Measurements from ENCODE around the gene JARID2.

The JARID2 gene

DNA sequence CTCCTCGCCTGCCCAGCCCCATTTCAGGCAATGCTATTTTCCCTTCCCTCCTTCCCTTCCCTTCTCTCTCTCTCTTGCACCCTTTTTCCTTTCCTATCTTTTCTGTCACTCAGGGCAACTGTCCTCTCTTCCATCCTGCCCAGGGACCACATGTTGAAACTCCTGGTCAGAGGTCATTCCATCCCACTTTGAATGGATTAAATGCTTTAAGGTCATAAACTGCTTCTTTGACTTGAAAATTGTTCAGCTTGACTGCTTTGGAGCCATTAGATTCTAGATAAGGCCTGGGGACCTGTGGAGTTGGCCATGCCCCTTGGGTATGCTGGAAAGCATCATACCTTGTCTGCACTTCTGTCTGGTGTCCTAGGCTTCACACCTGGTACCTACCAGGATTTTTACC lies 310.8 kb downstream of the JARID2 start:
- no peak overlapping the region for H3K27ac ChIP-seq (ENCODE audit: poor library complexity, severe bottlenecking)
- H3K27me3 ChIP-seq (ENCODE audit: insufficient read depth, poor library complexity, severe bottlenecking) = no peaks in the 10 kb centered on the region
- ATAC-seq (ENCODE audit: low read depth) (no peak), DNase-seq (ENCODE audit: low spot score) (no peak)
- TF ChIP-seq, protein P1, sequence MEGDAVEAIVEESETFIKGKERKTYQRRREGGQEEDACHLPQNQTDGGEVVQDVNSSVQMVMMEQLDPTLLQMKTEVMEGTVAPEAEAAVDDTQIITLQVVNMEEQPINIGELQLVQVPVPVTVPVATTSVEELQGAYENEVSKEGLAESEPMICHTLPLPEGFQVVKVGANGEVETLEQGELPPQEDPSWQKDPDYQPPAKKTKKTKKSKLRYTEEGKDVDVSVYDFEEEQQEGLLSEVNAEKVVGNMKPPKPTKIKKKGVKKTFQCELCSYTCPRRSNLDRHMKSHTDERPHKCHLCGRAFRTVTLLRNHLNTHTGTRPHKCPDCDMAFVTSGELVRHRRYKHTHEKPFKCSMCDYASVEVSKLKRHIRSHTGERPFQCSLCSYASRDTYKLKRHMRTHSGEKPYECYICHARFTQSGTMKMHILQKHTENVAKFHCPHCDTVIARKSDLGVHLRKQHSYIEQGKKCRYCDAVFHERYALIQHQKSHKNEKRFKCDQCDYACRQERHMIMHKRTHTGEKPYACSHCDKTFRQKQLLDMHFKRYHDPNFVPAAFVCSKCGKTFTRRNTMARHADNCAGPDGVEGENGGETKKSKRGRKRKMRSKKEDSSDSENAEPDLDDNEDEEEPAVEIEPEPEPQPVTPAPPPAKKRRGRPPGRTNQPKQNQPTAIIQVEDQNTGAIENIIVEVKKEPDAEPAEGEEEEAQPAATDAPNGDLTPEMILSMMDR (IDR thresholded peaks at IDR 0.05; ENCODE audit: poor library complexity, severe bottlenecking) = no peak
- H3K36me3 ChIP-seq (ENCODE audit: low read depth) = no peaks in the 10 kb centered on the region
- H3K9me3 ChIP-seq (ENCODE audit: severe bottlenecking) = peaks cover 2% of the 10 kb centered on the region
- H3K4me3 ChIP-seq (ENCODE audit: severe bottlenecking) = no peak overlapping the region
- no peaks in the 10 kb centered on the region for H3K4me1 ChIP-seq (ENCODE audit: insufficient read depth, poor library complexity, severe bottlenecking)

DNA sequence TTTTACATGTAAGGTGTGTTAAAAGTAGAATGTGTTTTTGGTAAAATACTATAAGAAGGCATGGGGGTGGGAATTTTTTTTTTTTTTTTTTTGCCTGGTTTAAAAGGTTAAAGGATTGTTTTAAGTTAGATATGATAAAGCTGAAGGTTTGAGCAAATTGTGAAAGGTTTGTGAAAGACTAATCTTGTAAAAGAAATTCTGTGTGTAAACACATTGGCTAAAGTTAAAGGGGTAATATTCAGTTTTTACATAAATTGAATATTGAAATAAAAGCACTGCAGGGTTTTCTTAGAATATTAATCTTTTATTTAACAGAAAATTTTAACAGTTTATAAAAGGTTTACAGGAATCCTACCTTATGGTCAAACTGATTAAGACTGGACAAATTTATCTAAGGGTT lies 311.3 kb downstream of the JARID2 start:
- no peak overlapping the region for H3K4me3 ChIP-seq (ENCODE audit: severe bottlenecking)
- ATAC-seq (ENCODE audit: low read depth) (no peak), DNase-seq (ENCODE audit: low spot score) (no peak)
- H3K27me3 ChIP-seq (ENCODE audit: insufficient read depth, poor library complexity, severe bottlenecking) = no peaks in the 10 kb centered on the region
- no peaks in the 10 kb centered on the region for H3K4me1 ChIP-seq (ENCODE audit: insufficient read depth, poor library complexity, severe bottlenecking)
- peaks cover 2% of the 10 kb centered on the region for H3K9me3 ChIP-seq (ENCODE audit: severe bottlenecking)
- TF ChIP-seq, protein P1 (IDR thresholded peaks at IDR 0.05; ENCODE audit: poor library complexity, severe bottlenecking) = no peak
- no peaks in the 10 kb centered on the region for H3K36me3 ChIP-seq (ENCODE audit: low read depth)
- H3K27ac ChIP-seq (ENCODE audit: poor library complexity, severe bottlenecking) = no peak overlapping the region

DNA sequence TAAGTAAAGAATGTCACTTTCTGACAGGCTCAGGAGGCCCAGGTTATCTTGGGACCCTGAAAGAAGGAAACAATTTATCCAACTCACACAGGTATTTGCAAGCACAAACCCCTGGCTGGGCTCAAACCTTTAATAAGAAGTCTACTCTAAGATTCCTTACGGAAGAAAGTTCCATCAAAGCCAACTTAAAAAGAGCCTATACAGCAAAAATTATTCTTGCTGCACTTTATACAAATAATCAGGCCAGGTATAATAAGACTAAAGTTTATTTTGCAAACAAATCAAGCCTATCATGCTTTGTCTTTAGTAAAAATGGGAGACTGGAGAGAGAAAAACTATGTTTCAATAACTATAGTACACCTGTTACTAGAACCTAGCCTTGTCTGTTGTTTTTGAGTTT lies 314.8 kb downstream of the JARID2 start:
- Histone ChIP-seq H3K27me3 (ENCODE audit: insufficient read depth, poor library complexity, severe bottlenecking) (no peaks in the 10 kb centered on the region), H3K4me1 (ENCODE audit: insufficient read depth, poor library complexity, severe bottlenecking) (no peaks in the 10 kb centered on the region), H3K4me3 (ENCODE audit: severe bottlenecking) (no peak overlapping the region), H3K36me3 (ENCODE audit: low read depth) (no peaks in the 10 kb centered on the region), H3K9me3 (ENCODE audit: severe bottlenecking) (no peaks in the 10 kb centered on the region), H3K27ac (ENCODE audit: poor library complexity, severe bottlenecking) (no peak overlapping the region)
- DNase-seq (ENCODE audit: low spot score) (no peak), ATAC-seq (ENCODE audit: low read depth) (no peak)
- TF ChIP-seq, protein P1 (IDR thresholded peaks at IDR 0.05; ENCODE audit: poor library complexity, severe bottlenecking) = no peak

DNA sequence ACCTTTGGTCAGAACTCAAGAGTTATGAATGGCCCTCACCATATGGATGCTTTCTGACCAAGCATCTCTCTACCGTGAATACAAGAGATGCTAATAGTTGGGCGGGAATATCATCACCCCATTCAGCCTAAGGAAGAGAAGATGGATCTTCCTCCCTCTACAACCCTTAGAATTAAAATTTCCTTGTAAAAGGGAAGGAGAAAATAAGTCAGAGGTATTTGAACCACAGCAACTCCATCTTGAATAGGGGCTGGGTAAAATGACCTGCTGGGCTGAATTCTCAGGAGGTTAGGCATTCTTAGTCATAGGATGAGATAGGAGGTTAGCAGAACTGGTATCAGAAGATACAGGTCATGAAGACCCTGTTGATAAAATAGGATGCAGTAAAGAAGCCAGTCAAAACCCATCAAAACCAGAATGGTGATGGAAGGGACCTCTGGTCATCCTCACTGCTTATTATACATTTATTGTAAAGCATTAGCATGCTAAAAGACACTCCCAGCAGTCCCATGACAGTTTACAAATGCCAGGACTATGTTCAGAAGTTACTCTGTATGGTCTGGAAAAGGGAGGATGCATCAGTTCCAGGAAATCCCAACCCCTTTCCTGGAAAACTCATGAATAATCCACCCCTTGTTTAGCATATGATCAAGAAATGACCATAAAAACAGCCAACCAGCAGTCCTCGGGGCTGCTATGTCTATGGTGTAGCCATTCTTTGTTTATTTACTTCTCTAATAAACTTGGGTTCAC lies 315.8 kb downstream of the JARID2 start:
- Histone ChIP-seq H3K4me1 (ENCODE audit: insufficient read depth, poor library complexity, severe bottlenecking) (no peaks in the 10 kb centered on the region), H3K36me3 (ENCODE audit: low read depth) (no peaks in the 10 kb centered on the region), H3K27ac (ENCODE audit: poor library complexity, severe bottlenecking) (no peak overlapping the region), H3K9me3 (ENCODE audit: severe bottlenecking) (no peaks in the 10 kb centered on the region), H3K27me3 (ENCODE audit: insufficient read depth, poor library complexity, severe bottlenecking) (no peaks in the 10 kb centered on the region), H3K4me3 (ENCODE audit: severe bottlenecking) (no peak overlapping the region)
- no peak for DNase-seq (ENCODE audit: low spot score)
- no peak for ATAC-seq (ENCODE audit: low read depth)
- TF ChIP-seq, protein P1 (IDR thresholded peaks at IDR 0.05; ENCODE audit: poor library complexity, severe bottlenecking) = no peak

DNA sequence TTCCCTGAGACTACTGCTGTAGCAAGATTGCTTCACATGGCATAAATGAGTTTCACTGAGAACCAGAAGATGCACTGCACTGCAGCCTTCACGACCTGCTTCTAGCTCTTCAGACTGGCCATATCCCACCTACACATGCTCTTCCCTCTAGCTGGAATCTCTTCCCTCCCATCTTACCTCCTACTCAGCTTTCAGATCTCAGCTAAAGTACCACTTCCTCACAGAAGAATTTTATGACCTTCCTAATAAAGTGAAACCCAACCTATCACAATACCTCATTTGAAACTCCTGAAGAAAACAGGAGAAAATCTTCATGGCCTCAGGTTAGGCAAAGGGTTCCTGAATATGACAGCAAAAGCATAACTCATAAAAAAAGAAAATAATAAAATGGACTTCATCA lies 317.1 kb downstream of the JARID2 start:
- ATAC-seq (ENCODE audit: low read depth) (no peak), DNase-seq (ENCODE audit: low spot score) (no peak)
- Histone ChIP-seq H3K9me3 (ENCODE audit: severe bottlenecking) (no peaks in the 10 kb centered on the region), H3K4me1 (ENCODE audit: insufficient read depth, poor library complexity, severe bottlenecking) (no peaks in the 10 kb centered on the region), H3K4me3 (ENCODE audit: severe bottlenecking) (no peak overlapping the region), H3K36me3 (ENCODE audit: low read depth) (no peaks in the 10 kb centered on the region), H3K27ac (ENCODE audit: poor library complexity, severe bottlenecking) (no peak overlapping the region), H3K27me3 (ENCODE audit: insufficient read depth, poor library complexity, severe bottlenecking) (no peaks in the 10 kb centered on the region)
- TF ChIP-seq, protein P1 (IDR thresholded peaks at IDR 0.05; ENCODE audit: poor library complexity, severe bottlenecking) = no peak
